Panc1 (cell line): ENCODE data around the gene MTARC2. TPM values are rescaled to one million over a fixed set of nuclear protein-coding genes. Genes with fewer than 3 reads are reported as not detected.

Experiments used
- ATAC-seq: fragments of 200-7000 bp; cut with Tn5 transposase; 2 replicates; pipeline ENCODE4 v1.9.1; 2020; ENCODE audit warnings: mild to moderate bottlenecking, moderate library complexity
- BruUV-seq: library from RNA; stranded (reverse); fragments of 400-500 nt; replicated peaks from 2 replicates; lab custom pipeline; 2021; lab: Mats Ljungman, UMichigan
- CTCF ChIA-PET: fragments of 300-600 bp; sonication (Branson Sonifier 250); formaldehyde crosslinking; loops from one replicate; lab custom pipeline; 2022; ENCODE audit warnings: antibody characterized with exemption; lab: Charles Lee
- POLR2A ChIA-PET: fragments of 300-600 bp; sonication (Branson Sonifier 250); formaldehyde crosslinking; loops from one replicate; lab custom pipeline; 2022; ENCODE audit warnings: antibody characterized with exemption; lab: Charles Lee
- DNase-seq: peaks from one replicate; pipeline ENCODE4 v3.0.0-alpha.2; 2010; ENCODE audit warnings: low read depth, low spot score
- H3K27ac ChIP-seq: 2 replicates; pipeline ENCODE4 v1.5.1; 2011; ENCODE audit warnings: mild to moderate bottlenecking, low read length, inconsistent platforms
- H3K27me3 ChIP-seq: fragments of 200-500 bp; sonication (Bioruptor generic); 2 replicates; pipeline ENCODE4 v1.6.0; 2014; ENCODE audit warnings: low read length, inconsistent platforms; ENCODE audit not compliant: control insufficient read depth, insufficient read depth
- H3K36me3 ChIP-seq: fragments of 200-500 bp; sonication (Bioruptor generic); 2 replicates; pipeline ENCODE4 v1.5.1; 2014; ENCODE audit warnings: inconsistent platforms, mild to moderate bottlenecking, low read length, moderate library complexity; ENCODE audit not compliant: control insufficient read depth, insufficient read depth
- H3K4me1 ChIP-seq: 2 replicates; pipeline ENCODE4 v1.5.1; 2011; ENCODE audit warnings: inconsistent platforms, mild to moderate bottlenecking, low read length, moderate library complexity; ENCODE audit not compliant: control insufficient read depth, insufficient read depth
- H3K4me3 ChIP-seq, 2 experiments: 2 replicates each; pipeline ENCODE4 v1.5.1; 2011 to 2012; ENCODE audit warnings: low read depth in 2 of 2, low read length in 2 of 2, mild to moderate bottlenecking in 2 of 2, inconsistent platforms in 1 of 2, moderate library complexity in 1 of 2
- H3K9me3 ChIP-seq: fragments of 200-500 bp; sonication (Bioruptor generic); 2 replicates; pipeline ENCODE4 v1.5.1; 2014; ENCODE audit warnings: low read depth, mild to moderate bottlenecking, inconsistent platforms, low read length, moderate library complexity; ENCODE audit not compliant: control insufficient read depth, insufficient read depth
- CTCF ChIP-seq: fragments of 450-650 bp; IDR thresholded peaks from 2 replicates; pipeline ENCODE4 v1.5.1; 2017; ENCODE audit warnings: mild to moderate bottlenecking
- POLR2AphosphoS5 ChIP-seq: IDR thresholded peaks from 2 replicates; pipeline ENCODE4 v1.6.1; 2012; ENCODE audit warnings: mild to moderate bottlenecking, low read depth, low read length, moderate library complexity
- REST ChIP-seq, 2 experiments: IDR thresholded peaks; 2 replicates each; pipeline ENCODE4 v1.6.1; 2011 to 2012; ENCODE audit warnings: low read depth in 2 of 2, control low read depth in 1 of 2, low read length in 1 of 2, mild to moderate bottlenecking in 1 of 2, moderate library complexity in 1 of 2; ENCODE audit not compliant: insufficient read depth in 1 of 2
- SIN3A ChIP-seq: IDR thresholded peaks from 2 replicates; pipeline ENCODE4 v1.6.1; 2012; ENCODE audit warnings: low read depth, mild to moderate bottlenecking, low read length, moderate library complexity, borderline replicate concordance; ENCODE audit not compliant: insufficient read depth
- TCF7L2 ChIP-seq: IDR thresholded peaks from 2 replicates; pipeline ENCODE4 v1.6.1; 2011; ENCODE audit warnings: mild to moderate bottlenecking, low read depth, low read length, inconsistent platforms
- in situ Hi-C: cut with HindIII; loops from 2 replicates; pipeline ENCODE4 v1.10.0; 2016; ENCODE audit warnings: low sequenced_read_pairs, low pct_unique_long_range_greater_than_20kb
- intact Hi-C: fragments of 100-400 bp; cut with micrococcal nuclease; formaldehyde crosslinking; loops from one replicate; pipeline ENCODE4 v1.10.0; 2022; ENCODE audit not compliant: unreplicated experiment
- total RNA-seq: library from RNA; stranded (reverse); gene quantifications from one replicate; pipeline ENCODE4 v1.2.1, GENCODE V29; 2021; ENCODE audit not compliant: unreplicated experiment

Gene MTARC2
- total RNA-seq, 1 experiment from 2014 or later: 10.1 TPM

GRCh38 chr1:220786057-220786336 lies 37.9 kb downstream of the MTARC2 start:
- Histone ChIP-seq H3K36me3 (no peaks in the 10 kb centered on the region; the same call in 1 of the 2 replicates), H3K27ac (no peak overlapping the region), H3K27me3 (no peaks in the 10 kb centered on the region), H3K4me3 (no peak overlapping the region), H3K9me3 (no peaks in the 10 kb centered on the region), H3K4me1 (no peaks in the 10 kb centered on the region)
- BruUV-seq: no TSS peak
- TF ChIP-seq CTCF (no peak), POLR2AphosphoS5 (no peak), REST (IDR thresholded peaks at IDR 0.05; ENCODE audit: insufficient read depth in 1 of 2, low read depth in 2 of 2, low read length in 1 of 2) (no peak)
- in situ Hi-C loops (no loop called here), intact Hi-C loops (no loop called here)
- DNase-seq: no peak
- ChIA-PET CTCF (interaction anchor here (0.7 kb wide), 2 partner anchors 251 to 418 kb away, joined by 3 to 4 read pairs; no protein-coding TSS in a partner anchor), POLR2A (no interaction called here)
- ATAC-seq: 0 out of 2 replicates have a peak, but pooled peaks have one; percentile 14

- in situ Hi-C loops: no loop called here
- CTCF ChIA-PET: interaction anchor here (0.6 to 0.7 kb wide), 3 partner anchors 107 to 418 kb away, joined by 3 to 4 read pairs (median 4); no protein-coding TSS in a partner anchor
- no peaks in the 10 kb centered on the region; the same call in 1 of the 2 replicates for H3K36me3 ChIP-seq
Measured at GRCh38 chr1:220786337-220787068, 38.4 kb downstream of the MTARC2 start, which contains the start of gene MTARC1. Gene MTARC1, plus strand, starts transcription at chr1:220786913. Its CDS starts 32 bp downstream, at chr1:220786945.

More at GRCh38 chr1:220786337-220787068, 38.4 kb downstream of the MTARC2 start, which contains the start of gene MTARC1:
- BruUV-seq: no TSS peak
- H3K4me1 ChIP-seq: no peaks in the 10 kb centered on the region
- no peaks in the 10 kb centered on the region for H3K27me3 ChIP-seq
- POLR2A ChIA-PET: no interaction called here
- intact Hi-C loops: no loop called here
- H3K9me3 ChIP-seq: no peaks in the 10 kb centered on the region
- ATAC-seq (peak; percentile 77), DNase-seq (no peak)
- H3K4me3 ChIP-seq: peak within 1 kb of the TSS; percentile 40 to 47
- TF ChIP-seq TCF7L2 (no peak), CTCF (peak; percentile 41), POLR2AphosphoS5 (no peak), REST (IDR thresholded peaks at IDR 0.05; ENCODE audit: insufficient read depth in 1 of 2, low read depth in 2 of 2, low read length in 1 of 2) (no peak), SIN3A (no peak)
- no peak within 1 kb of the TSS for H3K27ac ChIP-seq
